Stimulated activated CD8-positive, alpha-beta memory T cell treated with anti-CD3 and anti-CD28 coated beads, Interleukin-4, amount 100 ng/mL, for 24 hours (primary cell): Measurements from ENCODE around the gene ELOVL2.
"Not testable (repeated sequence)": the region's sequence is repeated elsewhere in the genome, so short reads cannot be mapped to it uniquely, and the experiment has no call there.

Experiments
- DNase-seq: peaks from one replicate; pipeline ENCODE4 v3.0.0-alpha.2; 2020; ENCODE audit warnings: low read depth

The ELOVL2 gene

GRCh38 chr6:11043961-11044711, at the start of gene ELOVL2:
TSS of gene ELOVL2 (minus strand) at chr6:11044305. CDS start at chr6:11044230, 75 bp downstream.
- peak; percentile 2 for DNase-seq

- no peak for DNase-seq
Measured at GRCh38 chr6:11093376-11093625, 49.2 kb upstream of the ELOVL2 start.

- no peak for DNase-seq
Measured at GRCh38 chr6:11092668-11093375, 48.7 kb upstream of the ELOVL2 start.

GRCh38 chr6:11091141-11091540, 47.0 kb upstream of the ELOVL2 start:
- DNase-seq = not testable (repeated sequence)

GRCh38 chr6:11089695-11090094, 45.6 kb upstream of the ELOVL2 start:
- no peak for DNase-seq

- DNase-seq = not testable (repeated sequence)
Measured at GRCh38 chr6:11087141-11087812, 43.2 kb upstream of the ELOVL2 start.

GRCh38 chr6:11085758-11086435, 41.8 kb upstream of the ELOVL2 start:
- DNase-seq = no peak

- no peak for DNase-seq
Measured at GRCh38 chr6:11083956-11084355, 39.9 kb upstream of the ELOVL2 start.

GRCh38 chr6:11083491-11083890, 39.4 kb upstream of the ELOVL2 start:
- DNase-seq = no peak

GRCh38 chr6:11080296-11080695, 36.2 kb upstream of the ELOVL2 start:
- DNase-seq = no peak

- no peak for DNase-seq
Measured at GRCh38 chr6:11078266-11078665, 34.2 kb upstream of the ELOVL2 start.

GRCh38 chr6:11076540-11076939, 32.4 kb upstream of the ELOVL2 start:
- no peak for DNase-seq

- no peak for DNase-seq
Measured at GRCh38 chr6:11072101-11072500, 28.0 kb upstream of the ELOVL2 start.

- no peak for DNase-seq
Measured at GRCh38 chr6:11069760-11070159, 25.7 kb upstream of the ELOVL2 start.

- DNase-seq = no peak
Measured at GRCh38 chr6:11067348-11067747, 23.2 kb upstream of the ELOVL2 start.

- DNase-seq = no peak
Measured at GRCh38 chr6:11066505-11067347, 22.6 kb upstream of the ELOVL2 start.

- no peak for DNase-seq
Measured at GRCh38 chr6:11065436-11066202, 21.5 kb upstream of the ELOVL2 start.

- no peak for DNase-seq
Measured at GRCh38 chr6:11064836-11065235, 20.7 kb upstream of the ELOVL2 start.

GRCh38 chr6:11062715-11063114, 18.6 kb upstream of the ELOVL2 start:
- DNase-seq = no peak

- no peak for DNase-seq
Measured at GRCh38 chr6:11062083-11062482, 18.0 kb upstream of the ELOVL2 start.

GRCh38 chr6:11058406-11058805, 14.3 kb upstream of the ELOVL2 start:
- DNase-seq = no peak
